Measurements from ENCODE around the gene AJUBA. TPM values are rescaled to one million over a fixed set of nuclear protein-coding genes. Genes with fewer than 3 reads are reported as not detected.
A peak's percentile ranks its signal among the peaks of the same experiment; 100 is the strongest.
"Not testable (repeated sequence)": the region's sequence is repeated elsewhere in the genome, so short reads cannot be mapped to it uniquely, and the experiment has no call there.

AJUBA gene
- total RNA-seq, 2 experiments from 2014 or later = 0.41 to 1.2 TPM

DNA sequence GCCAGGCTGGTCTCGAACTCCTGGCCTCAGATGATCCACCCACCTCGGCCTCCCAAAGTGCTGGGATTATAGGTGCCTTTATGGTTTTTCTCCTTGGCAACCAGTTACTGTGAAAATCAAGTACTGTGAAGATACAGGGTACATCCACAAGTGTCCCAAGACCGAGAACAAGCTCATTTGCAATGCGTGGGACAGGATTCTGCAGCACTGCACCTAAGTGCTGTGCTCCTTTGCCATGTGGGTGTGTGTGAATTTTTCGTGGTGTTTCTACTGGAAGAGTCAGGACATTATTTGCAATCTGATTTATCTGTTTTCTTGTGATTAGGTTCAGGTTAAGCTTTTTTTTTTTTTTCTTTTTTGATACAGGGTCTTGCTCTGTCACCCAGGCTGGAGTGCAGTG, 34.7 kb upstream of the AJUBA start:
- no peak for ATAC-seq
- CTCF ChIA-PET = interaction anchor here (0.8 to 2.7 kb wide), 3 partner anchors 31 to 52 kb away, joined by 3 to 9 read pairs (median 7); no protein-coding TSS in a partner anchor

DNA sequence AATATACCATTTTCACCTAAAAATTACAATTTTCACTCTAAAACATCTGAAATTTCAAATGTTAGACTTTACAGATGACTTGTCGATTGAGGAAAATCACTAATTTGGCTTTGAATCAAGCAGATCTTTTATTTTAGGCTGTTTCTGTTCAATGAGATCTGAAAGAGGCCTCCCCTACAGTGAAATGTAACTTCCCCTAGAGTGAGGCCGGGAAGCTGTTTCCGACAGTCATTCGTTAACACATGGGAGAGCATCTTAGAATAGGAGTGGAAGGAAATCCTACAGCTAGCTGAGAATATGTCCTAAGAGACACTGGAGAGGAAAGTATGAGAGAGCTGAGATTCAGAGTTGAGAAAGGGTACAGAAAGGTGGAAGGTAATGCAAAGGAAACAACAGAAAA, 33.3 kb upstream of the AJUBA start:
- CTCF ChIA-PET = interaction anchor here (1.1 to 2.4 kb wide), 3 partner anchors 9 to 39 kb away, joined by 3 to 11 read pairs (median 3); no protein-coding TSS in a partner anchor
- Mint-ChIP-seq H3K4me1 (peaks cover 6% of the 10 kb centered on the region), H3K27me3 (no peaks in the 10 kb centered on the region), H3K9me3 (ENCODE audit: low read depth) (no peaks in the 10 kb centered on the region), H3K4me3 (no peak overlapping the region), H3K36me3 (no peaks in the 10 kb centered on the region), H3K27ac (no peak overlapping the region)
- DNase-seq = no peak
- no peak for ATAC-seq

More for the DNA sequence above, 34.7 kb upstream of the AJUBA start:
- Mint-ChIP-seq H3K4me1 (peaks cover 3% of the 10 kb centered on the region), H3K9me3 (ENCODE audit: low read depth) (no peaks in the 10 kb centered on the region), H3K4me3 (no peak overlapping the region), H3K27me3 (no peaks in the 10 kb centered on the region), H3K27ac (no peak overlapping the region), H3K36me3 (peaks cover 2% of the 10 kb centered on the region)
- DNase-seq = no peak

DNA sequence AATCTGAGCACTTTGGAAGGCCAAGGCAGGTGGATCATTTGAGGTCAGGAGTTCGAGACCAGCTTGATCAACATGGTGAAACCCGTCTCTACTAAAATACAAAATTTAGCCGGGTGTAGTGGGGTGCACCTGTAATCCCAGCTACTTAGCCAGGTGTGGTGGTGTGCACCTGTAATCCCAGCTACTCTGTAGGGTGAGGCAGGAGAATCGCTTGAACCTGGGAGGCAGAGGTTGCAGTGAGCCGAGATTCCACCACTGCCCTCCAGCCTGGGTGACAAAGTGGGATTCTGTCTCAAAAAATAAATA, 31.4 kb upstream of the AJUBA start:
- H3K36me3 Mint-ChIP-seq; H3K27me3 Mint-ChIP-seq; DNase-seq; ATAC-seq; H3K9me3 Mint-ChIP-seq (ENCODE audit: low read depth); H3K4me3 Mint-ChIP-seq; H3K27ac Mint-ChIP-seq: not testable (repeated sequence)
- CTCF ChIA-PET = interaction anchor here (1.2 to 2.6 kb wide), 4 partner anchors 19 to 55 kb away, joined by 3 to 9 read pairs (median 4); partner anchors contain the start of gene CDH24
- H3K4me1 Mint-ChIP-seq = peaks cover 17% of the 10 kb centered on the region

DNA sequence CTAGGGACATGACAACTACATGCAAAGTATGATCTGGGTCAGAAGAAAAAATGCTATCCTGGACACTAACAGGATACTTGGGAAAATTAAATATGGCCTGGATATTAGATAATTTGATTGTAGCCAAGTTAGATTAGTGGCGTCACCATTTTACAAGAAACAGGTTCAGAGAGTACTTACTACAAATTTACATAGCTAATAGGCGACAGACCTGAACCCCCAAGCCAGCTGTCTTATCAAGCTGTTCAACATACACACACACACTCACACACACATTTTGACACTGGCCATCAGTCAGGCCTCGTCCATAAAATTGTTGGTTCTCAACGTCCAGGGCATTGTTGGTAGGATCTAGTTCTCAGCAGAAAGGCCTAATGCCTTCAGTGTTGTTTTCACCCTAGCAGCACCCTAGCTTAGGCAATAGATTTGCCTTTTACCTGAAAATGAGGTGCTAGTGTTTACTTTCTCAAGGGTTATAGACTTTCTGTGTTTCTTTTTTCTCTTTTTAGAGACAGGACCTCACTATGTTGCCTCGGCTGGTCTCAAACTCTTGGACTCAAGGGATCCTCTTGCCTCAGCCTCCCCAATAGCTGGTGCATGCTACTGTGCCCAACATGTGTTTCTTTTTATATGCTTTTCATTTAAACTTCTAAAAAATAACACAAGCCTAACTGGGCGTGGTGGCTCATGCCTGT, 30.9 kb upstream of the AJUBA start:
- Mint-ChIP-seq H3K4me1 (peaks cover 22% of the 10 kb centered on the region), H3K9me3 (ENCODE audit: low read depth) (no peaks in the 10 kb centered on the region), H3K27me3 (no peaks in the 10 kb centered on the region), H3K4me3 (no peak overlapping the region), H3K36me3 (no peaks in the 10 kb centered on the region), H3K27ac (no peak overlapping the region)
- ATAC-seq (no peak), DNase-seq (no peak)
- CTCF ChIA-PET = interaction anchor here (0.8 to 2.6 kb wide), 5 partner anchors 18 to 56 kb away, joined by 3 to 9 read pairs (median 5); partner anchors contain the start of gene CDH24

DNA sequence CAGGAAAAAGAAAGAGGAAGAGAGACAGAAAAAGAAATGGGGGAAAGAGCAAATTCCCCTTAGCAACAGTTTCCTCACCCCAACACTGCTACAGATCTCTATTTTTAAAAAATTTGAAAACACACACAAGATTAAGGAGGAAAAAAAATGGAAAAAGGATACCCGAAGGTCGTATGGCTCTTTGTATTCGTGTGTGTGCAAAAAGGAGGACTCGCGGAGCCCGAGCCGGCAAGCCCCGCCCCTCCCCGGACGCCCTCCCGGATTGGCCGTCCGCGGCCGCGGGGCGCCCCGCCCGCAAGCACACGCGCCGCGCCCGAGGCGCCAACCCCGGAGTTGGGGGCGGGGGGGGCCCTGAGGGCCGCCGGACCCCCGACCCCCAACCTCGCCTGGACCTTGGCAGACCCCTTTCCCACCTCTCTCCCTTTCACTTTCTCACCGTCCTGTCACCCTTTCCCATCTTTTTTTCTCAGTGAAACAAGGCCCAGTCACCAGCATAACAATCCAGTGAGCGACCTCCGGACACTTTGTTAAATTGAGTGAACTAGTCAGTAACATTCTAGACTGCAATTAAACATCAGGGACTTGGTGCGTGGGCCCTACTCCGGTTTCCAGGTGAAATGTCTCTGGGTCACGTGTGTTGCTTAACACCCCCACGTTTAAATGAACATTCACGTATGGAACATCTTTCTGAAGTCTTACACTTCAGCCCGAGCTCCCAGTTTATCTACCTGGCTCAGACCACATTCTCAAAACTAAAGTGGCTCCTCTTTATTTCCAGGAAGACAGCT, 27.8 kb upstream of the AJUBA start, which contains the start of gene C14orf93:
C14orf93 (minus strand) TSS at position 205 of the 788 bp plus-strand sequence. CDS start 11,120 bp downstream, outside the sequence.
- Mint-ChIP-seq H3K27ac (peak within 1 kb of the TSS; percentile 97), H3K27me3 (no peaks in the 10 kb centered on the region)

DNA sequence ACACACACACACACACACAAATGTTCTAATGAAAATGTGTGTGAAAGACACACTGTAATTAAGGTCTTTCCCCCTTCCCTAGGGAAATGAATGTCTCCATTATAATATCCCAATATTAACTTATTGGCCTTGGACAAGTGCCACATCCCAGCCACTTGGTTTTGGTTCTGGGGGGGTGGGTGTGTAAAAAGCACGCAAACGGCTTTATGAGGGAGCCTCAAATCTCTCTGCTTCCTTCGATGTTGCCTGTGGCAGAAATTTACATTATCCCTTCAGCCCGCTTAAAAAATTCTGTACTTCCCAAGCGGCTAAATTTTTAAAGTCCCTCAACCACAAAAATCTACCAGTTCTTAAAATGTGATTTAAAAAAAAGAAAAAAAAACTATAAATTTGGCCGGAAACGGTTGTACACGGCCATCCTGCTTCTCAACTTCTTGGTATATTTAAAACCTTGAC, 27.2 kb upstream of the AJUBA start:
- CTCF ChIA-PET = interaction anchor here (1.3 to 4.0 kb wide), 4 partner anchors 23 to 186 kb away, joined by 4 to 45 read pairs (median 14); partner anchors contain the start of genes CDH24 and PRMT5
- Mint-ChIP-seq H3K4me3 (peak overlapping the region; percentile 88), H3K27ac (peak overlapping the region; percentile 94), H3K4me1 (peaks cover 44% of the 10 kb centered on the region), H3K36me3 (peaks cover 1% of the 10 kb centered on the region), H3K27me3 (no peaks in the 10 kb centered on the region), H3K9me3 (ENCODE audit: low read depth) (no peaks in the 10 kb centered on the region)
- no peak for DNase-seq
- ATAC-seq = no peak

More for the DNA sequence above, 27.8 kb upstream of the AJUBA start, which contains the start of gene C14orf93:
- H3K4me3 Mint-ChIP-seq = peak within 1 kb of the TSS; percentile 88
- peaks cover 41% of the 10 kb centered on the region for H3K4me1 Mint-ChIP-seq
- peaks cover 1% of the 10 kb centered on the region for H3K36me3 Mint-ChIP-seq
- ATAC-seq (peak; percentile 51), DNase-seq (peak; percentile 90)
- CTCF ChIA-PET = interaction anchor here (0.8 to 1.4 kb wide), 3 partner anchors 18 to 59 kb away, joined by 3 to 4 read pairs (median 3); no protein-coding TSS in a partner anchor
- no peaks in the 10 kb centered on the region for H3K9me3 Mint-ChIP-seq (ENCODE audit: low read depth)

DNA sequence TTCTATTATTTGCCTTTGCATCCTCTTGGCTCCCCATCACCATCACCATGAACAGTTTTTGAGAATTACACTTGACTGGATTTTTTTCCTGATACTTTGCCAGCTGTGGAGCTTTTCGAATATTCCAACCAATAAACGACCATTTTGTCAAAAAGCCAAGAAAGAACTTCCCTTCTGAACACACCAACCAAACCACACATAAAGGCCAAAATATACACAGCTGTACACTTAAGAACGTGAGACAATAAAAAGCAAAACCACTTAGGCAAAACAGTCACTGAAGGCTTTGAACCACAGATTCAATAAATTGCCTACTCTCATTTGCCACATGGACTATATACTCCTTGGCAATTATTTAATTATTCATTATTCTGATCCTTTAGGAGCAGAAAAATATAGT, 26.5 kb upstream of the AJUBA start:
- H3K4me1 Mint-ChIP-seq = peaks cover 44% of the 10 kb centered on the region
- H3K4me3 Mint-ChIP-seq = peak overlapping the region; percentile 88
- DNase-seq = no peak
- H3K9me3 Mint-ChIP-seq (ENCODE audit: low read depth) = no peaks in the 10 kb centered on the region
- H3K27me3 Mint-ChIP-seq = no peaks in the 10 kb centered on the region
- H3K27ac Mint-ChIP-seq = peak overlapping the region; percentile 94
- H3K36me3 Mint-ChIP-seq = peaks cover 1% of the 10 kb centered on the region
- CTCF ChIA-PET = interaction anchor here (0.8 to 4.0 kb wide), 9 partner anchors 13 to 186 kb away, joined by 3 to 57 read pairs (median 18); partner anchors contain the start of genes AJUBA, CDH24 and PRMT5
- no peak for ATAC-seq

DNA sequence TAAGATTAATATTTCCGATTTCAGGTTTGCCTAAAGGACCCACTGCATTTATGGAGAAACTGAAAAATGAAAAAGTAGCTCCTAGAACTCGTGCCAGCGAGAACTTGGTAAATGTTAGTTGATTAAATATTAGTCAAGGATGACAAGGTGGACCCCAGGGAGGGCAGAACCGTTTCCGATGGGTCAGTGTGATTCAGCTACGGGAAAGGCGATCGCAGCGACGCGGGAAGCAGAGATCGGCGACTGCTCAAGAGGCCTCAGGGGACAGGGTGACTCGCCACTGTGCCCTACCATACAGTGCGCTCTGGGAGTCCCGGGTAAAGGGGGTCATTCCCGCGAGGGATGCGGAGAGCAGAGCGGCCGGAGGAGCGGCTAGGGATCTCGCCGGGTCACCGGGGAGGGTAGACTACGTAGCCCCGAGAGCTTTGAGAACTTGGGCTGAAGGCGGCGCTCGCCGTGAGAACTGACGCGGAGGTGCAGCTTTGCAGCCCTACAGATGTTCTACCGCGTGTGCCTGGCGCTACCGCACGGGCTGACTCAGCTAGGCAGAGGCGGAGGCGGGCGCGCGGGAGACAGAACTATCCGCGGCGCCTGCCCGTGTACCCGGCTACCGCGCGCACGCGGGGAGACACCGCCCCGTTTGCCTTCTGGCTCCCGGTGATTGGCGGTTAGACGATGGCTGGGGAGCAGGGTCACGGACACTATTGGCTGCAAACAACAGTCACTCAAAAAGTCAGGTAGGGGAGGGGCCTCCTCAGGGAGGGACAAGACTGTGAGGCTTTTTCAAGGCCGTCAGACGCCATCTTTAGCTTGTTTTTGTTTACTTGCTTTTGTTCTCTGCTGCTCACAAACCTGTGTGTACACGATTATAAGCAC, 24.4 kb upstream of the AJUBA start:
- CTCF ChIA-PET = interaction anchor here (0.7 to 4.0 kb wide), 23 partner anchors 9 to 1529 kb away, joined by 3 to 57 read pairs (median 7); partner anchors contain the start of genes ACIN1, AJUBA, C14orf119 and CDH24
- Mint-ChIP-seq H3K4me1 (peaks cover 44% of the 10 kb centered on the region), H3K9me3 (ENCODE audit: low read depth) (no peaks in the 10 kb centered on the region)

DNA sequence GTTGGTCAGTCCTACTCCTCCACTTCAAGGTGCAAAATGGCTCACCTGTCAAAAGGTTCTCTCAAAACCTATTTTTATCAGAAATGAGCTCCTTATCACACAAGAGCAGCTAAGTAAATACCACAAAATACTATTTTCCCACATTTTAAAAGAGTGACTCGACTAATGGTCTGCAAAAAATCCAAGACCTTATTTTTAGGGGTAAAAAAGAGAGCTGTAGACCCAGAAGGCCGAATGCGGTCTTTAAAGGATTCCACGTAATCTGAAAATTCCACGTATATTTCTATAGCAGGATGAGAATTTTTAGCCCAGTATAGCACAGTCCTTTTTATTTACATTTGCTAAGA, 23.8 kb upstream of the AJUBA start:
- H3K4me1 Mint-ChIP-seq = peaks cover 42% of the 10 kb centered on the region
- CTCF ChIA-PET = interaction anchor here (0.7 to 4.0 kb wide), 19 partner anchors 9 to 1528 kb away, joined by 3 to 57 read pairs (median 11); partner anchors contain the start of genes AJUBA, CDH24 and PRMT5

More for the DNA sequence above, 24.4 kb upstream of the AJUBA start:
- H3K4me3 Mint-ChIP-seq = peak overlapping the region; percentile 93
- peak overlapping the region; percentile 96 for H3K27ac Mint-ChIP-seq
- ATAC-seq (peak; percentile 97), DNase-seq (peak; percentile 98)
- peaks cover 1% of the 10 kb centered on the region for H3K36me3 Mint-ChIP-seq
- H3K27me3 Mint-ChIP-seq = no peaks in the 10 kb centered on the region

DNA sequence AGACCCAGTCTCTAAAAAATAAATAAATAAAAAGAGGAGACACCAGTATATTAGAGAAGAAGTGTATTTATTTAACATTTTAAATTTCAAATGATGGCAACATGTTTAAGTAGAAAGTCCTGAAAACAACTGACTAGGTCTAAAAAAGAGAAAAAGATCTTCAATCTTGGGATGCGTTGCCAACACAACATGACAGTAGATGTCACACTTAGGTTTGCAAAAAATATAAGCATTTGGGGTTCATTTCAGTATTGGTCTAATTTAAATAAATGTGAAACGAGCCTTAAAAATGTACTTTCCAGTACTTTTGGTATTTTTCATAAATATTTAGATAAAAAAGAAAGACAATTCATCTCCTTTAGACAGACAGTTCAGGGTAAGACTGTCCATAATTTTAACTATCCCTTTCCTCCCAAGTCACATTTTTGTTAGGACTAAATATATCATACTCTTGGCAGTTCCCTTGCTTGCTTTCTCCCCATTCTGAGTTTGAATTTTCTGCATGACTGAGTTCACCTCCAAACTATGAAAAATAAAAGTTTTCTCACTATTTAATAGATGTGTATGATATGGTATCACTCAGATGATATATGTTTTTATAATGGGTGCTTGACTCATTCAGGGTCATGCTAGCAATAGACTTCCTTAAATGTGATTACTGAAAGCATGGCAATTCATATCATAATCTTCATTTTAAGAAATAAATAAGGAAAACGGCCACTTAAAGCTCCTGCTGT, 23.3 kb upstream of the AJUBA start:
- ATAC-seq (no peak), DNase-seq (no peak)
- peaks cover 41% of the 10 kb centered on the region for H3K4me1 Mint-ChIP-seq
- no peaks in the 10 kb centered on the region for H3K27me3 Mint-ChIP-seq
- peaks cover 1% of the 10 kb centered on the region for H3K36me3 Mint-ChIP-seq
- peak overlapping the region; percentile 96 for H3K27ac Mint-ChIP-seq
- peak overlapping the region; percentile 93 for H3K4me3 Mint-ChIP-seq
- CTCF ChIA-PET = interaction anchor here (0.7 to 4.0 kb wide), 14 partner anchors 10 to 299 kb away, joined by 3 to 57 read pairs (median 14); partner anchors contain the start of genes AJUBA, CDH24 and PRMT5
- no peaks in the 10 kb centered on the region for H3K9me3 Mint-ChIP-seq (ENCODE audit: low read depth)

More for the DNA sequence above, 23.8 kb upstream of the AJUBA start:
- ATAC-seq = no peak
- no peaks in the 10 kb centered on the region for H3K27me3 Mint-ChIP-seq
- no peak for DNase-seq
- H3K9me3 Mint-ChIP-seq (ENCODE audit: low read depth) = no peaks in the 10 kb centered on the region
- peak overlapping the region; percentile 93 for H3K4me3 Mint-ChIP-seq
- H3K27ac Mint-ChIP-seq = peak overlapping the region; percentile 96
- peaks cover 1% of the 10 kb centered on the region for H3K36me3 Mint-ChIP-seq

DNA sequence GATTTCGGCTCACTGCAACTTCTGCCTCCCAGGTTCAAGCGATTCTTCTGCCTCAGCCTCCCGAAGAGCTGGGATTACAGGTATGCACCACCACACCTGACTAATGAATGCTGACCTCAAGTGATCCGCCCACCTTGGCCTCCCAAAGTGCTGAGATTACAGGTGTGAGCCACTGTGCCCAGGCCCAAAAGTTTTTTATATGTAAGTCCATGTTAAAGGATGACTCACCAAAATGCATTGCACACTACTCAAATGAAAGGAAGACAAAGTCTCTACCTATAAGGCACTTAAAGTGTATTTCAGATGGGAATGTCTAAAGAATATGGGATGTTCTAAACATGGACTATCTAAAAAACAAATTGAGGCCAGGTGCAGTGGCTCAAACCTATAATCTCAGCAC, 21.9 kb upstream of the AJUBA start:
- not testable (repeated sequence) for DNase-seq
- CTCF ChIA-PET = interaction anchor here (1.0 to 25.7 kb wide), 3 partner anchors 11 to 56 kb away, joined by 3 to 867 read pairs (median 4); partner anchors contain the start of gene CDH24

More for the DNA sequence above, 21.9 kb upstream of the AJUBA start:
- not testable (repeated sequence) for ATAC-seq; H3K27ac Mint-ChIP-seq; H3K36me3 Mint-ChIP-seq; H3K9me3 Mint-ChIP-seq (ENCODE audit: low read depth); H3K4me3 Mint-ChIP-seq; H3K27me3 Mint-ChIP-seq
- H3K4me1 Mint-ChIP-seq = peaks cover 34% of the 10 kb centered on the region

Data from activated CD8-positive, alpha-beta memory T cell treated with anti-CD3 and anti-CD28 coated beads, Interleukin-2, amount 10 ng/mL, durations not matched to agents 7 days and 5 days (primary cell).